Bronchial epithelial cell (primary cell): Measurements from ENCODE around the gene TSPOAP1. TPM values are rescaled to one million over a fixed set of nuclear protein-coding genes. Genes with fewer than 3 reads are reported as not detected.

Source experiments
- DNase-seq: peaks from one replicate; pipeline ENCODE4 v3.0.0-alpha.2; 2010; ENCODE audit warnings: low read depth
- FAIRE-seq: peaks from 2 replicates; lab custom pipeline; 2011; peaks lifted over from hg19 to GRCh38; lab: Jason Lieb, UNC
- H3K27me3 ChIP-seq: 2 replicates; pipeline ENCODE4 v1.5.1; 2011; ENCODE audit warnings: low read length; ENCODE audit not compliant: control insufficient read depth, insufficient read depth
- H3K36me3 ChIP-seq: 2 replicates; pipeline ENCODE4 v1.5.1; 2011; ENCODE audit warnings: low read length; ENCODE audit not compliant: control insufficient read depth, insufficient read depth
- H3K4me3 ChIP-seq: 2 replicates; pipeline ENCODE4 v1.5.1; 2011; ENCODE audit warnings: mild to moderate bottlenecking, low read depth, low read length, control low read depth
- CTCF ChIP-seq: IDR thresholded peaks from 2 replicates; pipeline ENCODE4 v1.5.1; 2011; ENCODE audit warnings: mild to moderate bottlenecking, moderate library complexity, low read length, control low read depth, inconsistent platforms; ENCODE audit not compliant: insufficient read depth, severe bottlenecking
- total RNA-seq: library from RNA; depleted of rRNA; stranded (reverse); fragments of >200 nt; gene quantifications from 2 replicates; pipeline ENCODE4 v1.2.1, GENCODE V29; 2014

TSPOAP1 gene
- total RNA-seq, 1 donor from 2014 or later, result 0.53 TPM

DNA sequence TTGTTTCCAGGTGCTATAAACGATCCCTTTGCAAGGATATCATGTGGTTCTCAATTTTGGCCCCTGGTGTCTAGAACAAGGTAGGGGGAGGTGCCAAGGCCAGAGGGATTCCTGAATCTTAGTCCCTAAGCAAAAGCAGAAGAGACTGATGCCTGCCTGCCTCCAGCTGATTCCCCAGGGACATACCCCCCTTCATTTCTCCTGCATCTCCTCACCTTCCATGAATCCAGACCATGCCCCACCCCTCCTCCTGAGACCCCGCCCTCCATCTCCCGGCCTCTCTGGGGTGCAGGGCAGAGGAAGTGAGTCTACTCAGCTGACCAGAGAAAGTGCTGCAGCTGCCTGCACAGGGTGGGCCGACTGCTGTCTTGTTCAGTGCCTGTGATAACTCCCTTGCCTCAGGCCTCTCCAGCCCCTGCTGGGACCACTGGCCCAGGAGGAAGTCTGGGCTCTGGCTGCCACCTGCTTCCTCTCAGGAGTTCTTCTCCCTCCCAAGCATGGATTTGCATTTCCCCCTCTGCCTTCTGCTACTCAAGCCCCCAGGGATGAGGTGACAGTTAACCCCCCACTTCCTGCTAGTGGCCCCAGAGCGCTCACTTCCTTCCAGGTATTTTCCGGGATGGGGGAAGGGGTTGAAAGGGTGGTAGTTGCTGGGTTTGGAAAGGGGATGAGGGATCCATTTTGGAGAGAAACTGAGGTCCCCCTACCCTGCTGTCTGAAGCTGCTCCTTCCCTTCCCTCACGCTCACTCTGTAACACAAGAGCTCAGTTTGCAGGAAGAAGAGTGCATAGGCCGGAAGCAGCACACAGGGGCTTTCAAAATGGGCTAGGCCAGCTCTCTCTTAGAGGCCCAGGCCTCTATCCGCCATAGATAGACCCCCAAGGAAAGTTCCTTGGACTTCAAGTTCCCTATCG is 10.5 kb upstream of the TSPOAP1 start:
- no peaks in the 10 kb centered on the region for H3K27me3 ChIP-seq
- DNase-seq, result peak; percentile 13
- H3K36me3 ChIP-seq, result peaks cover 4% of the 10 kb centered on the region
- no peak overlapping the region for H3K4me3 ChIP-seq
- TF ChIP-seq CTCF, result no peak
- no peak for FAIRE-seq

GRCh38 chr17:58338454-58338840 is 9.9 kb upstream of the TSPOAP1 start:
- DNase-seq, result no peak
- no peak overlapping the region for H3K4me3 ChIP-seq
- TF ChIP-seq CTCF, result no peak
- no peaks in the 10 kb centered on the region for H3K27me3 ChIP-seq
- no peak for FAIRE-seq
- H3K36me3 ChIP-seq, result no peaks in the 10 kb centered on the region

DNA sequence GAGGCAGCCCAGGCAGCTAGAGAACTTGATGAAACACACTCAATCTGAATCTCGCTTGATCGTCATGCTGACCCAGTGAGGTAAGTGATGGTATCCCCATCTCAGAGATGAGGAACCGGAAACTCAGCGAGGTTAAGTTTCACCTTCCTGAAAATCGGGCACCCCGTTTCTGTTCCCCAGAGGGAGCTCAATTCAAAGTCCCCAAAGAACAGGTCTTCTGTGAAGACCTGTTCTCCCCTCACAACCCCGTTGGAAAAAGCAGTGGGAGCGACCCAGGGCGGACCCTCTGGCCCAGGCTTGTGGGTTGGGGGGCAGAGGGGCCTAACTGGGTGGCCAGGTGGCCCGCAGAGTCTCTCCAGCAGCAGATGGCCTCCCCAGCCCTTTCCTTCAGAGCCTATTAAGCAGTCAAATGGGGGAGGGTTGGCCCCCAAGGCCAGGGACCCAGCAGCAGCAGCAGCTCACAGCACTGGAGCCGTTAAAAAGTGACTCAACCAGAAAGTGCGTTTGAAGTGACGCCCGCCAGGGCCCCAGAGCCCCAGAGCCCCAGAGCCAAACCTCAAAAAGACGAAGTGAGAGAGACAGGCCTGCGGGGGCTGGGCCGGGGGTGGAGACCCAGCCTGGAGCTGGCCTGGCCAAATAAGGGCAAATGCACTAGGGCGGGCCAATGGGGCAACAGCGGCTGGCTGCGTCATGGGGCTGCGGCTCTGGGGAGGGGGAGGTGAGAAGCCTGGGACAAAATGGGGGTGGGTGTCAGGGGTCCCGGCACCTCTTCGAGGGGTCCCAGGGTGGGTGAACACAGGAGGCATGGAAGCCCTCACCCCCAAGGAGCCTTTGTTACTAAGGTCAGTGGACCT is 9.2 kb upstream of the TSPOAP1 start:
- no peaks in the 10 kb centered on the region for H3K27me3 ChIP-seq
- no peaks in the 10 kb centered on the region for H3K36me3 ChIP-seq
- FAIRE-seq (no peak), DNase-seq (peak; percentile 17)
- TF ChIP-seq CTCF, result no peak
- H3K4me3 ChIP-seq, result no peak overlapping the region

- H3K4me3 ChIP-seq, result no peak overlapping the region
- no peaks in the 10 kb centered on the region for H3K36me3 ChIP-seq
- TF ChIP-seq CTCF, result no peak
- no peaks in the 10 kb centered on the region for H3K27me3 ChIP-seq
- DNase-seq (no peak), FAIRE-seq (no peak)
These were observed 8.6 kb upstream of the TSPOAP1 start for GRCh38 chr17:58337210-58337599.

- DNase-seq (peak; percentile 17), FAIRE-seq (no peak)
- Histone ChIP-seq H3K27me3 (no peaks in the 10 kb centered on the region), H3K4me3 (no peak overlapping the region), H3K36me3 (no peaks in the 10 kb centered on the region)
- TF ChIP-seq CTCF, result no peak
These were observed 8.0 kb upstream of the TSPOAP1 start for GRCh38 chr17:58336456-58337209.
